GM20000 (cell line): ENCODE measurements around the gene CORO2B.

Source experiments
- DNase-seq: peaks from one replicate; pipeline ENCODE4 v3.0.0; 2012; ENCODE audit warnings: low spot score
- TF ChIP-seq, protein P1 (sequence below): IDR thresholded peaks from 2 replicates; pipeline ENCODE4 v1.5.1; 2012; ENCODE audit warnings: mild to moderate bottlenecking, control low read depth; ENCODE audit errors: extremely low read depth, missing control alignments

Gene CORO2B

DNA sequence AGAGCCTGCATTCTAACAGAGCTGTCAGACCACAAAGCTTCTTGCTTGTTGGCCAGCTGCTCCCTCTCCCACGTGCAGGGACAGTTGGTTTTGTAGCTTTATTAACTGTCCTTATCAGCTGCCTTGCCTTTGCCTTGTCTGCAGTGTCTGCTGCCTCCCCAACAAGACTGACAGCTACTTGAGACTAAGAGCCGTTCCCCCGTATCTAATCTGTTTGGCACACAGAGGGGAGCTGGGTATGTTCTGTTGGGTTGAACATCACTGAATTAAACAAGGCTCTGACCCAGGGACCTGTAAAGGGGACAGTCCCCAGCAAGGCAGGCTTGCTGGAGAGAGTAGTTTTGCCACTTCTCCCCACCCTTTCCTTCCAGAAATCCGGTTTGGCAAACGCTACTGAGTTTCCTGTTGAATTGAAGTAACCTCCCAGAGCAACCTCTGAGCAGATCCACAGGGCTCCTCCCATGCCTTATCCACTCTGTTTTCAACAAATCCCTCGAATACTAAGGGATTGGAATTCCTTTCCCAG is 125.8 kb downstream of the CORO2B start:
- TF ChIP-seq, protein P1, sequence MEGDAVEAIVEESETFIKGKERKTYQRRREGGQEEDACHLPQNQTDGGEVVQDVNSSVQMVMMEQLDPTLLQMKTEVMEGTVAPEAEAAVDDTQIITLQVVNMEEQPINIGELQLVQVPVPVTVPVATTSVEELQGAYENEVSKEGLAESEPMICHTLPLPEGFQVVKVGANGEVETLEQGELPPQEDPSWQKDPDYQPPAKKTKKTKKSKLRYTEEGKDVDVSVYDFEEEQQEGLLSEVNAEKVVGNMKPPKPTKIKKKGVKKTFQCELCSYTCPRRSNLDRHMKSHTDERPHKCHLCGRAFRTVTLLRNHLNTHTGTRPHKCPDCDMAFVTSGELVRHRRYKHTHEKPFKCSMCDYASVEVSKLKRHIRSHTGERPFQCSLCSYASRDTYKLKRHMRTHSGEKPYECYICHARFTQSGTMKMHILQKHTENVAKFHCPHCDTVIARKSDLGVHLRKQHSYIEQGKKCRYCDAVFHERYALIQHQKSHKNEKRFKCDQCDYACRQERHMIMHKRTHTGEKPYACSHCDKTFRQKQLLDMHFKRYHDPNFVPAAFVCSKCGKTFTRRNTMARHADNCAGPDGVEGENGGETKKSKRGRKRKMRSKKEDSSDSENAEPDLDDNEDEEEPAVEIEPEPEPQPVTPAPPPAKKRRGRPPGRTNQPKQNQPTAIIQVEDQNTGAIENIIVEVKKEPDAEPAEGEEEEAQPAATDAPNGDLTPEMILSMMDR = no peak
- no peak for DNase-seq

GRCh38 chr15:68706256-68706655 is 127.5 kb downstream of the CORO2B start:
- TF ChIP-seq, protein P1 = no peak
- DNase-seq = no peak

DNA sequence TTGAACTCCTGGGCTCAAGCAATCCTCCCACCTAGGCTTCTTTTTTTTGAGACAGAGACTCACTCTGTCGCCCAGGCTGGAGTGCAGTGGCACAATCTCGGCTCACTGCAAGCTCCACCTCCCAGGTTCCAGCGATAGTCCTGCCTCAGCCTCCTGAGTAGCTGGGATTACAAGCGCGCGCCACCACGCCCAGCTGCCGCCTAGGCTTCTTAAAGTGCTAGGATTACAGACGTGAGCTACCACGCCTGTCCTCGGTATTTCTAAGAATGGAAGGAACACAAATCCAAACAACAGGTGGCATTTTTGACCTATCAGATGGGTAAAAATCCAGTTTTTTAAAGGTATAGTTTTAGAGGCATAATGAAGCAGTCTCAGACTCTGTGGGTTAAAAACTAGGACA is 128.1 kb downstream of the CORO2B start:
- DNase-seq = no peak
- TF ChIP-seq, protein P1 = no peak

- TF ChIP-seq, protein P1 = no peak
- no peak for DNase-seq
Measured at GRCh38 chr15:68707386-68707785, 128.6 kb downstream of the CORO2B start.

GRCh38 chr15:68709876-68710275 is 131.1 kb downstream of the CORO2B start:
- TF ChIP-seq, protein P1 = no peak
- DNase-seq = no peak

DNA sequence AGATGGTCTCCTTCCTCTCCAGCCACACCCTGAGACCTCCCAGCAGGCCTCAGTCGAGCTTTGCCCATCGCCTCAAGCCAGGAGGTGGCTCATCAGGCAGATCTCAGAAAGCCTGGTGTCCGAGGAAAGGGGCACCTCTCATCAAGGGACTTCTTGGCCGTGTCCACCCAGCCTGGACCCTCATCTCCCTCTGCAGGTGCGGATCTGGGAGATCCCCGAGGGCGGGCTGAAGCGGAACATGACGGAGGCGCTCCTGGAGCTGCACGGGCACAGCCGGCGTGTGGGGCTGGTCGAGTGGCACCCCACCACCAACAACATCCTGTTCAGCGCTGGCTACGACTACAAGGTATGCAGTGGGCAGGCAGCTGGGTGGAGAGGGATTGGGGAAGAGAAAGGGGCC is 131.7 kb downstream of the CORO2B start:
- TF ChIP-seq, protein P1 = no peak

GRCh38 chr15:68711406-68711805 is 132.6 kb downstream of the CORO2B start:
- TF ChIP-seq, protein P1 = no peak
- DNase-seq = no peak

More for the DNA sequence above, 131.7 kb downstream of the CORO2B start:
- no peak for DNase-seq
